OCI-LY7 (cell line): ENCODE data around the gene TMX3. TPM values are rescaled to one million over a fixed set of nuclear protein-coding genes. Genes with fewer than 3 reads are reported as not detected.
A peak's percentile ranks its signal among the peaks of the same experiment; 100 is the strongest.

Source experiments
- Bru-seq: library from RNA; stranded (reverse); fragments of 400-500 nt; gene quantifications from one replicate; lab custom pipeline; 2021; lab: Mats Ljungman, UMichigan
- BruChase-seq, 2 experiments: library from RNA; stranded (reverse); fragments of 400-500 nt; gene quantifications; one replicate each; lab custom pipeline; 2021; lab: Mats Ljungman, UMichigan
- BruUV-seq: library from RNA; stranded (reverse); fragments of 400-500 nt; replicated peaks from 2 replicates; lab custom pipeline; 2021; lab: Mats Ljungman, UMichigan
- CTCF ChIA-PET: fragments of 300-600 bp; sonication (Branson Sonifier 250); formaldehyde crosslinking; loops from one replicate; lab custom pipeline; 2022; ENCODE audit warnings: antibody characterized with exemption; ENCODE audit not compliant: unreplicated experiment; lab: Charles Lee
- POLR2A ChIA-PET: fragments of 300-600 bp; sonication (Branson Sonifier 250); formaldehyde crosslinking; loops from one replicate; lab custom pipeline; 2022; ENCODE audit warnings: antibody characterized with exemption; lab: Charles Lee
- DNase-seq: peaks from one replicate; pipeline ENCODE4 v3.0.0-alpha.2; 2015; ENCODE audit warnings: low spot score
- H2AFZ ChIP-seq: fragments of 200-600 bp; sonication (generic), shearing (Covaris generic); 2 replicates; pipeline ENCODE4 v1.6.1; 2014; ENCODE audit warnings: mild to moderate bottlenecking, antibody characterized with exemption, low read length, moderate library complexity
- H3K27ac ChIP-seq: fragments of 200-600 bp; sonication (generic); 2 replicates; pipeline ENCODE4 v1.5.1; 2014; ENCODE audit warnings: mixed run types, low read depth, mild to moderate bottlenecking, moderate library complexity, low read length, inconsistent platforms; ENCODE audit not compliant: poor library complexity, severe bottlenecking
- H3K36me3 ChIP-seq: fragments of 200-600 bp; sonication (generic); 2 replicates; pipeline ENCODE4 v1.6.1; 2014; ENCODE audit warnings: mild to moderate bottlenecking, antibody characterized with exemption, low read length, moderate library complexity, mixed read lengths; ENCODE audit not compliant: insufficient read depth
- H3K4me1 ChIP-seq: fragments of 200-600 bp; sonication (generic); 2 replicates; pipeline ENCODE4 v1.5.1; 2014; ENCODE audit warnings: mild to moderate bottlenecking, low read length; ENCODE audit not compliant: insufficient read depth, poor library complexity, severe bottlenecking
- H3K4me2 ChIP-seq: fragments of 200-600 bp; sonication (generic); 2 replicates; pipeline ENCODE4 v1.6.1; 2014; ENCODE audit warnings: mild to moderate bottlenecking, low read length
- H3K4me3 ChIP-seq: fragments of 200-600 bp; sonication (generic); 2 replicates; pipeline ENCODE4 v1.5.1; 2014; ENCODE audit warnings: mild to moderate bottlenecking, low read depth, low read length; ENCODE audit not compliant: poor library complexity, severe bottlenecking
- H3K79me2 ChIP-seq: fragments of 200-600 bp; sonication (generic); 2 replicates; pipeline ENCODE4 v1.6.1; 2016; ENCODE audit warnings: low read depth, mild to moderate bottlenecking, low read length, moderate library complexity, mixed read lengths; ENCODE audit not compliant: insufficient read depth
- H3K9me2 ChIP-seq: fragments of 200-600 bp; sonication (generic); 2 replicates; pipeline ENCODE4 v1.6.1; 2016; ENCODE audit warnings: mild to moderate bottlenecking, low read length, mixed read lengths; ENCODE audit not compliant: insufficient read depth
- H3K9me3 ChIP-seq: fragments of 200-600 bp; sonication (generic); 2 replicates; pipeline ENCODE4 v1.6.1; 2014; ENCODE audit warnings: mild to moderate bottlenecking, mixed run types, low read length, mixed read lengths
- H4K20me1 ChIP-seq: fragments of 200-600 bp; sonication (generic); 2 replicates; pipeline ENCODE4 v1.6.1; 2014; ENCODE audit warnings: mild to moderate bottlenecking, antibody characterized with exemption, low read length, moderate library complexity, mixed read lengths; ENCODE audit not compliant: insufficient read depth
- CTCF ChIP-seq: fragments of 200-600 bp; sonication (generic); conservative IDR thresholded peaks from 2 replicates; pipeline ENCODE4 v1.5.1; 2014; ENCODE audit warnings: mild to moderate bottlenecking, antibody characterized with exemption, low read length, moderate library complexity, mixed read lengths
- EZH2phosphoT487 ChIP-seq: fragments of 200-600 bp; sonication (generic); IDR thresholded peaks from 2 replicates; pipeline ENCODE4 v1.6.1; 2018; ENCODE audit warnings: low read depth, borderline replicate concordance, mild to moderate bottlenecking, mixed run types, antibody characterized with exemption, low read length, moderate library complexity, mixed read lengths
- intact Hi-C: fragments of 100-400 bp; cut with micrococcal nuclease; formaldehyde crosslinking; loops from one replicate; pipeline ENCODE4 v1.10.0; 2022; ENCODE audit not compliant: unreplicated experiment
- long read RNA-seq: library from polyadenylated mRNA; stranded (forward); transcript quantifications from one replicate; pipeline ENCODE4 v2.0.0, GENCODE V29; 2022
- total RNA-seq, 2 experiments: library from RNA; depleted of rRNA in 1 of 2; stranded (reverse); fragments of >200 nt in 1 of 2; shearing (Covaris generic) in 1 of 2; gene quantifications; 2 replicates each; pipeline ENCODE4 v1.2.3, GENCODE V29; 2014 to 2022

TMX3 gene
- total RNA-seq (2014; rRNA removed; shearing (Covaris generic)): 14.8 and 16.6 TPM in 2 replicates
- 25.9 and 27.3 TPM in 2 replicates for total RNA-seq (2022)
- Bru-seq, nascent RNA: percentile 76 among the genes with signal in this experiment
- percentile 66 among the genes with signal in this experiment for BruChase-seq, experiment 1, labeled RNA remaining after a 6-hour chase
- percentile 76 among the genes with signal in this experiment for BruChase-seq, experiment 2, labeled RNA remaining after a 2-hour chase
- long read RNA-seq, full-length matches to known transcripts: 5 of 13 reads
- long read RNA-seq, partial matches to known transcripts: 0 of 13 reads
- long read RNA-seq, other reads (novel, unspliced or antisense): 8 of 13 reads

DNA sequence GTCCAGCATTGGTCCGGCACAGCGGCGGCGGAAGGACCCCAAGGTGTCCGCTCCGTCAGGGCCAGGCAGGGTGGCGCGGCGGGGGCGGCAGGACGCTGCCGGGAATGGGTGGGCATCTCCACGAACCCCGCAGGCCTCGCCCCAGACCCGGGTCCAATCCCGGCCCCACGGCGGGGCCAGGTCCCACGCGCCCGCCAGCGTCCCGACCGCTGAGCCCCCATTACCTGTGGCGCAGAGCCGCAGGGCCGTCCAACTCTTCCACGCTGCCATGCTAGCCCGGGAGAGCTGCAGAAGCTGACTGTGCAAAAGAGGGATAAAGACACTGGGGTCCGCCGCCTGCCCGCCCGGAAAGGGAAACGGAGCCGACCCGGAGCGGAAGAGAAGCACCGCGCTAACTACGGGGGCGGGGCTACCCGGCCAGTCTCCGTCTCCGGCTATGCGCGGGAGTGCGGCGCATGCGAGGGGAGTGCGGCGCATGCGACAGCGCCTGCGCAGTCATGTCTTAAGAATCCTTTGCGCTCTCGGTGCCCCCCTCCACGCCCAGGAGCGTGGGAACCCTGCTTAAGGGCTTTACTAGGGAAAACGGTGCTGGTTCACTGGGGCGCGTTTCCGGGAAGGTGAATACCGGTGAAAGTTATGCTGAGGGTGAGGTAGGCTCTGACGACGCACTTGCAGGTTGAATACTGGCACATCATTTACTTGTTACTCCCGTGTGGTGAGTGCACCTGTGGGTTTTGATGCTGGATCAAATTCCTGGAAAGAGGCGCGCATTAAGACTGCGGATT is at the start of gene TMX3:
TMX3 (minus strand) TSS at position 397 of the 785 bp plus-strand sequence; CDS start at position 270, 127 bp downstream.
- TF ChIP-seq CTCF (no peak), EZH2phosphoT487 (no peak)
- intact Hi-C loops: loop anchor here (10.0 kb wide), 1 partner anchor 1490 kb away; the partner anchor contains the start of gene RTTN
- peaks cover 29% of the 10 kb centered on the region for H3K36me3 ChIP-seq
- no peaks in the 10 kb centered on the region for H3K9me2 ChIP-seq
- peak within 1 kb of the TSS; percentile 43 for H3K27ac ChIP-seq
- DNase-seq: peak; percentile 86
- H4K20me1 ChIP-seq: no peaks in the 10 kb centered on the region
- POLR2A ChIA-PET: interaction anchor here (1.0 kb wide), 1 partner anchor 28 kb away, joined by 3 read pairs; no protein-coding TSS in a partner anchor
- CTCF ChIA-PET: no interaction called here
- peak within 1 kb of the TSS; percentile 73; the same call in 1 of the 2 replicates for H2AFZ ChIP-seq
- no TSS peak for BruUV-seq
- peak within 1 kb of the TSS; percentile 90 for H3K4me3 ChIP-seq
- H3K9me3 ChIP-seq: no peaks in the 10 kb centered on the region
- H3K79me2 ChIP-seq: peaks cover 30% of the 10 kb centered on the region
- peak within 1 kb of the TSS; percentile 92 for H3K4me2 ChIP-seq
- peaks cover 16% of the 10 kb centered on the region for H3K4me1 ChIP-seq

GRCh38 chr18:68764016-68764415 is 49.1 kb upstream of the TMX3 start:
- no TSS peak for BruUV-seq
- no peak overlapping the region for H2AFZ ChIP-seq
- POLR2A ChIA-PET: interaction anchor here (0.6 kb wide), 1 partner anchor 1319 kb away, joined by 3 read pairs; no protein-coding TSS in a partner anchor
- H4K20me1 ChIP-seq: no peaks in the 10 kb centered on the region
- H3K36me3 ChIP-seq: no peaks in the 10 kb centered on the region
- H3K79me2 ChIP-seq: no peaks in the 10 kb centered on the region
- H3K9me3 ChIP-seq: no peaks in the 10 kb centered on the region
- no peak for TF ChIP-seq CTCF
- TF ChIP-seq EZH2phosphoT487: no peak
- intact Hi-C loops: no loop called here
- H3K27ac ChIP-seq: no peak overlapping the region
- H3K9me2 ChIP-seq: no peaks in the 10 kb centered on the region
- no peaks in the 10 kb centered on the region for H3K4me1 ChIP-seq
- DNase-seq: no peak
- CTCF ChIA-PET: no interaction called here
- H3K4me3 ChIP-seq: no peak overlapping the region
- no peak overlapping the region for H3K4me2 ChIP-seq
